Trophoblast cell (in vitro differentiated cells and primary cell): ENCODE results near the gene CRIM1. TPM values are rescaled to one million over a fixed set of nuclear protein-coding genes. Genes with fewer than 3 reads are reported as not detected.
"Not testable (repeated sequence)": the region's sequence is repeated elsewhere in the genome, so short reads cannot be mapped to it uniquely, and the experiment has no call there.

Experiments used
- DNase-seq, 2 donors: peaks; one replicate each; pipeline ENCODE4 v3.0.0-alpha.2; 2016
- H2AFZ ChIP-seq: 2 replicates; pipeline ENCODE4 v1.6.1; 2013; ENCODE audit warnings: low read length, moderate library complexity, mild to moderate bottlenecking; ENCODE audit not compliant: insufficient read depth, poor library complexity
- H2AK5ac ChIP-seq: 2 replicates; pipeline ENCODE4 v1.6.1; 2013; ENCODE audit warnings: mild to moderate bottlenecking, low read length
- H2BK120ac ChIP-seq: 2 replicates; pipeline ENCODE4 v1.6.1; 2013; ENCODE audit warnings: low read length, mild to moderate bottlenecking, moderate library complexity; ENCODE audit not compliant: insufficient read depth, poor library complexity
- H2BK12ac ChIP-seq: 2 replicates; pipeline ENCODE4 v1.6.1; 2013; ENCODE audit warnings: mild to moderate bottlenecking, low read length, moderate library complexity
- H2BK5ac ChIP-seq: 2 replicates; pipeline ENCODE4 v1.6.1; 2013; ENCODE audit warnings: low read length, low read depth, moderate library complexity, mild to moderate bottlenecking; ENCODE audit not compliant: poor library complexity
- H3K14ac ChIP-seq: 2 replicates; pipeline ENCODE4 v1.6.1; 2013; ENCODE audit warnings: mild to moderate bottlenecking, low read length
- H3K18ac ChIP-seq: 2 replicates; pipeline ENCODE4 v1.6.1; 2013; ENCODE audit warnings: mild to moderate bottlenecking, low read length
- H3K23ac ChIP-seq: 2 replicates; pipeline ENCODE4 v1.6.1; 2013; ENCODE audit warnings: low read length
- H3K27ac ChIP-seq: 2 replicates; pipeline ENCODE4 v1.5.1; 2013; ENCODE audit warnings: low read depth, mild to moderate bottlenecking, inconsistent platforms, low read length, moderate library complexity
- H3K27me3 ChIP-seq: 2 replicates; pipeline ENCODE4 v1.6.1; 2013; ENCODE audit warnings: inconsistent platforms, mild to moderate bottlenecking, low read length, moderate library complexity; ENCODE audit not compliant: insufficient read depth
- H3K36me3 ChIP-seq, 2 experiments: 1 replicate in 1 of 2; 2 replicates in 1 of 2; pipeline ENCODE4 v1.6.1; 2013; ENCODE audit warnings: low read length in 2 of 2, mild to moderate bottlenecking in 2 of 2, moderate library complexity in 1 of 2; ENCODE audit not compliant: insufficient read depth in 2 of 2, control insufficient read depth in 1 of 2
- H3K4ac ChIP-seq: 2 replicates; pipeline ENCODE4 v1.6.1; 2013; ENCODE audit warnings: low read depth, mild to moderate bottlenecking, low read length, moderate library complexity
- H3K4me1 ChIP-seq, 2 experiments: 1 replicate in 1 of 2; 2 replicates in 1 of 2; pipeline ENCODE4 v1.6.1; 2013; ENCODE audit warnings: low read length in 2 of 2, mild to moderate bottlenecking in 2 of 2, moderate library complexity in 1 of 2; ENCODE audit not compliant: insufficient read depth in 2 of 2, control insufficient read depth in 1 of 2
- H3K4me2 ChIP-seq: 2 replicates; pipeline ENCODE4 v1.6.1; 2013; ENCODE audit warnings: inconsistent platforms, mild to moderate bottlenecking, low read length, moderate library complexity
- H3K4me3 ChIP-seq: 2 replicates; pipeline ENCODE4 v1.5.1; 2013; ENCODE audit warnings: mild to moderate bottlenecking, low read depth, low read length, inconsistent platforms
- H3K79me1 ChIP-seq: one replicate; pipeline ENCODE4 v1.6.1; 2013; ENCODE audit warnings: low read length
- H3K79me2 ChIP-seq: 2 replicates; pipeline ENCODE4 v1.6.1; 2013; ENCODE audit warnings: low read length, mild to moderate bottlenecking; ENCODE audit not compliant: control insufficient read depth, insufficient read depth, poor library complexity
- H3K9ac ChIP-seq: 2 replicates; pipeline ENCODE4 v1.6.1; 2013; ENCODE audit warnings: mild to moderate bottlenecking, low read length
- H3K9me3 ChIP-seq: 2 replicates; pipeline ENCODE4 v1.6.1; 2013; ENCODE audit warnings: low read depth, mild to moderate bottlenecking, control low read depth, inconsistent platforms, low read length; ENCODE audit not compliant: insufficient read depth
- H4K12ac ChIP-seq: 2 replicates; pipeline ENCODE4 v1.6.1; 2013; ENCODE audit warnings: low read depth, mild to moderate bottlenecking, low read length, moderate library complexity
- H4K8ac ChIP-seq: 2 replicates; pipeline ENCODE4 v1.6.1; 2013; ENCODE audit warnings: low read depth, mild to moderate bottlenecking, low read length, moderate library complexity
- H4K91ac ChIP-seq: one replicate; pipeline ENCODE4 v1.6.1; 2013; ENCODE audit warnings: low read depth, mild to moderate bottlenecking, low read length, moderate library complexity
- WGBS: extraction: QIAGEN DNeasy Blood & Tissue Kit; methylation state at CpG from one replicate; pipeline ENCODE4 v1.1.7; 2013; ENCODE audit warnings: missing lambda C conversion rate; ENCODE audit not compliant: insufficient read length, insufficient coverage; ENCODE audit errors: extremely low coverage; 5-methylcytosine and 5-hydroxymethylcytosine counted together
- polyA plus RNA-seq: library from polyadenylated mRNA; stranded (reverse); fragments of 200-250 nt; gene quantifications from 2 replicates; pipeline ENCODE4 v1.2.3, GENCODE V29; 2013

The CRIM1 gene
- 49.0 and 54.7 TPM in 2 replicates for polyA plus RNA-seq

DNA sequence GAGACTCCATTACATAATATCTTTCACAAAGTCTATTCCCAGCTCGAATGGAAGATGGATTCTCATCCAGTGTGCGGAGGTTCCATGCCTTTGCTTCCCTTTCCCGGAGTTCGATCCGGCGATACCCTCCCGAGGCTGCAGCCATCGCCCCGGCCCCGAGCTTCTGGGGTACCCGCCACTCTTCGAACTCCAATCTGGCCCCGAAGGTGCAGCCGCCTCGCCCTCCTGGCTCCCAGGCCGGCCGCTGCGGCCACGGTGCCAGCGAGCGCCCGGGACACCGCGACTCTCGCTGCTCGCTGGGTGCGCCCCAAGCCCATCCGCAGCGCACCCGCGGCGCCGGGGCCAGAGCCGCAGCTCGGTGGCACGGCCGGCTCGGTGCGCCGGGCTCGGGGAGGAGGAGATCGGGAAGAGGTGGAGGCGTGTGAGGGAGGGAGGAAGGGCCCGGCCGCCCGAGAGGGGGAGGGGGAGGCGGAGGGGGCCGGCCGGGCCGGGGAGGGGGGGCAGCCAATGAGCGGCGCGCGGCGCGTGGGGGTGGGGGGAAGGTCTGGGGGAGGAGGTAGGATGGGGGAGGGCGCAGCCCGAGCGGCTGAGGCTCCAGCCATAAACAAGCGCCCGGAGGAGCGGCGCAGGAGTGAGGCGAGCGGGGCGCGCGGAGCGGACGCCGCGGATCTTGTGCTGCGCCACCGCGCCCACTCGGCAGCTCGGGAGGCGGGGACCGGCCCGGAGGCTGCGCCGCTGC lies at the start of gene CRIM1:
CRIM1 (plus strand) TSS at position 628 of the 739 bp plus-strand sequence. CDS start 515 bp downstream, outside the sequence.
- H3K4me1 ChIP-seq: peaks cover 2 to 7% of the 10 kb centered on the region in 2 experiments

DNA sequence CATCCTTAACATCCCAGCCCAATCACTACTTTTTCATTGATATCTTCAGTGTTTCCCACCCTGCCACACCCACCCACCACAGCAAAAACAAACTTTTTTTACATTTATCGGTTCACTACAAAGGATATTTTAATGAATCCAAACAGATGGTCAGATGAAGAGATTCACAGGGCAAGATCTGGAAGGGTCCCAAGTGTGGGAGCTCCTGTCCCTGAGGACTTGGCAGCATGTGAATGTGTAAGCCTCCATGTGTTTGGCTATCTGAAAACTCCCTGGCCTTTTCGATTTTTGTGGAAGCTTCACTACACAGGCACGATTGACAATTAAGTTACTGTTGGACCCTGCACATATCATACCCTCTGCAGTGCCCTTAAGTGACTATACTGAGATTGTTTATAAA lies 48.1 kb upstream of the CRIM1 start:
- H4K91ac ChIP-seq: no peak overlapping the region
- no peaks in the 10 kb centered on the region for H3K4me1 ChIP-seq
- H2BK12ac ChIP-seq: no peak overlapping the region
- no peak overlapping the region for H2AFZ ChIP-seq
- no CpG with 5 or more reads among the region's 3 CpGs for WGBS
- H3K27ac ChIP-seq: no peak overlapping the region
- H3K79me2 ChIP-seq: no peaks in the 10 kb centered on the region
- no peak overlapping the region for H3K18ac ChIP-seq
- H4K12ac ChIP-seq: no peak overlapping the region
- no peaks in the 10 kb centered on the region for H3K79me1 ChIP-seq
- no peaks in the 10 kb centered on the region for H3K9me3 ChIP-seq
- no peak overlapping the region for H4K8ac ChIP-seq
- no peak overlapping the region for H2AK5ac ChIP-seq
- DNase-seq: no peak
- no peak overlapping the region for H3K4me2 ChIP-seq
- no peak overlapping the region for H3K9ac ChIP-seq
- no peak overlapping the region for H2BK120ac ChIP-seq
- H3K27me3 ChIP-seq: peaks cover 3% of the 10 kb centered on the region
- no peaks in the 10 kb centered on the region for H3K36me3 ChIP-seq
- no peak overlapping the region for H3K23ac ChIP-seq
- no peak overlapping the region for H3K4me3 ChIP-seq
- H2BK5ac ChIP-seq: no peak overlapping the region
- H3K14ac ChIP-seq: no peak overlapping the region
- H3K4ac ChIP-seq: no peak overlapping the region

More for the DNA sequence above, at the start of gene CRIM1:
- Histone ChIP-seq H3K18ac (peak within 1 kb of the TSS; percentile 99), H3K4me3 (peak within 1 kb of the TSS; percentile 93), H3K9me3 (no peaks in the 10 kb centered on the region), H3K79me1 (peaks cover 22% of the 10 kb centered on the region), H3K36me3 (no peaks in the 10 kb centered on the region), H2BK12ac (peak within 1 kb of the TSS; percentile 91), H2BK120ac (peak within 1 kb of the TSS; percentile 89), H4K91ac (peak within 1 kb of the TSS; percentile 91), H3K14ac (peak within 1 kb of the TSS; percentile 98), H4K8ac (peak within 1 kb of the TSS; percentile 53), H2AK5ac (peak within 1 kb of the TSS; percentile 34), H2AFZ (peak within 1 kb of the TSS; percentile 74), H3K27ac (peak within 1 kb of the TSS; percentile 87), H3K23ac (no peak within 1 kb of the TSS), H3K9ac (peak within 1 kb of the TSS; percentile 87), H3K79me2 (peaks cover 25% of the 10 kb centered on the region), H3K4me2 (peak within 1 kb of the TSS; percentile 67), H3K27me3 (no peaks in the 10 kb centered on the region), H4K12ac (peak within 1 kb of the TSS; percentile 91), H2BK5ac (peak within 1 kb of the TSS; percentile 94), H3K4ac (peak within 1 kb of the TSS; percentile 81)
- peak; percentile 72 to 79 for DNase-seq
- no CpG with 5 or more reads among the region's 82 CpGs for WGBS

DNA sequence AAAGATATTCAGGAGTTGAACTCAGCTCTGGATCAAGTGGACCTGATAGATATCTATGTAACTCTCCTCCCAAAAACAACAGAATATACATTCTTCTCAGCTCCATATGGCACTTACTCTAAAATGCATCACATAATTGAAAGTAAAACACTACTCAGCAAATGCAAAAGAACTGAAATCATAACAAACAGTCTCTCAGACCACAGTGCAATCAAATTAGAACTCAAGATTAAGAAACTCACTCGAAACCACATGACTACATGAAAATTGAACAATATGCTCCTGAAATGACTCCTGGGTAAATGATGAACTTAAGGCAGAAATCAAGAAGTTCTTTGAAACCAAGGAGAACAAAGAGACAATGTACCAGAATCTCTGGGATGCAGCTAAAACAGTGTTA lies 45.1 kb upstream of the CRIM1 start:
- H4K12ac ChIP-seq, H3K36me3 ChIP-seq, H2AFZ ChIP-seq, H4K8ac ChIP-seq, H2BK5ac ChIP-seq, H3K27me3 ChIP-seq, H3K4me2 ChIP-seq, H2BK12ac ChIP-seq, H2AK5ac ChIP-seq, H3K18ac ChIP-seq, DNase-seq, H3K23ac ChIP-seq, H4K91ac ChIP-seq, H3K27ac ChIP-seq, H3K9me3 ChIP-seq, H3K4ac ChIP-seq, H2BK120ac ChIP-seq, H3K4me1 ChIP-seq, H3K79me1 ChIP-seq, H3K14ac ChIP-seq, H3K79me2 ChIP-seq, H3K9ac ChIP-seq, H3K4me3 ChIP-seq: not testable (repeated sequence)
- WGBS: no CpG with 5 or more reads among the region's 1 CpG

DNA sequence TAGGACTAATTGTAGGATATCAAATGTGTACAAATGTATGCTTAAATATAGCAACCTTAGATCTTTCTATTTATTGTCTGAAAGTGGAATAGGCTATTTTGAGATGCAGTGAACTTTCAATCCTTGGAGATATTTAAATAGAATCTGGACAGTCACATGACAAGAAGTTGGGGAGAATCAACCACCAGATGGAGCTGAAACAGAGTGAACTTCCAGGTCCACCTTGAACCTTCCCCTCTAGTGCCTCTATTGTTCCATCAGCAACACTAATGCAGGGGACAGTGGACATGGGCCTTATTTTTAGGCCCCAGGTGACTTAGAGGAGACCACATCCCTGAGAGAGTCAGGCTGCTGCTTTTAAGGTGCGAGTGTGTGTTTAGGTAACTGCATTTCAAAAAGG lies 37.0 kb upstream of the CRIM1 start:
- WGBS: no CpG with 5 or more reads among the region's 1 CpG
- peak in 1 of 2 donors; percentile 11 for DNase-seq
- H3K36me3 ChIP-seq: no peaks in the 10 kb centered on the region
- no peak overlapping the region for H2AK5ac ChIP-seq
- H3K9me3 ChIP-seq: peaks cover 8% of the 10 kb centered on the region
- H3K4me3 ChIP-seq: no peak overlapping the region
- no peak overlapping the region for H2BK12ac ChIP-seq
- H3K23ac ChIP-seq: no peak overlapping the region
- no peaks in the 10 kb centered on the region for H3K79me2 ChIP-seq
- no peak overlapping the region for H2BK120ac ChIP-seq
- no peak overlapping the region for H3K4ac ChIP-seq
- no peaks in the 10 kb centered on the region for H3K27me3 ChIP-seq
- H4K12ac ChIP-seq: no peak overlapping the region
- no peak overlapping the region for H2BK5ac ChIP-seq
- no peaks in the 10 kb centered on the region for H3K4me1 ChIP-seq
- no peak overlapping the region for H3K27ac ChIP-seq
- H4K91ac ChIP-seq: no peak overlapping the region
- no peak overlapping the region for H3K4me2 ChIP-seq
- no peak overlapping the region for H3K14ac ChIP-seq
- no peak overlapping the region for H3K9ac ChIP-seq
- H3K18ac ChIP-seq: no peak overlapping the region
- H4K8ac ChIP-seq: no peak overlapping the region
- H2AFZ ChIP-seq: no peak overlapping the region
- H3K79me1 ChIP-seq: no peaks in the 10 kb centered on the region
